Measurements from ENCODE around the gene FSTL4.

FSTL4 gene

GRCh38 chr5:133327946-133328401, 284.4 kb downstream of the FSTL4 start:
- no peak for TF ChIP-seq CTCF (IDR thresholded peaks at IDR 0.05)

- TF ChIP-seq CTCF (IDR thresholded peaks at IDR 0.05) = no peak
These were observed 286.0 kb downstream of the FSTL4 start for GRCh38 chr5:133326361-133326760.

GRCh38 chr5:133325864-133326263, 286.5 kb downstream of the FSTL4 start:
- TF ChIP-seq CTCF (IDR thresholded peaks at IDR 0.05) = no peak

GRCh38 chr5:133324926-133325325, 287.4 kb downstream of the FSTL4 start:
- TF ChIP-seq CTCF (IDR thresholded peaks at IDR 0.05) = no peak

- TF ChIP-seq CTCF (IDR thresholded peaks at IDR 0.05) = no peak
These were observed 288.6 kb downstream of the FSTL4 start for GRCh38 chr5:133323494-133324457.

- TF ChIP-seq CTCF (IDR thresholded peaks at IDR 0.05) = no peak
These were observed 289.6 kb downstream of the FSTL4 start for GRCh38 chr5:133322743-133323142.

GRCh38 chr5:133321833-133322420, 290.4 kb downstream of the FSTL4 start:
- no peak for TF ChIP-seq CTCF (IDR thresholded peaks at IDR 0.05)

Measured in LNCAP (cell line).